HEK293T (cell line): ENCODE measurements around the gene SLC6A5.

Experiments used
- CTCF ChIA-PET: fragments of 350-600 bp; formaldehyde crosslinking; extraction: SDS; loops from one replicate; lab custom pipeline; 2021; ENCODE audit warnings: antibody characterized with exemption, inconsistent platforms; lab: Yijun Ruan, JAX
- POLR2A ChIA-PET: fragments of 350-600 bp; formaldehyde crosslinking; extraction: SDS; loops from one replicate; lab custom pipeline; 2020; ENCODE audit warnings: antibody characterized with exemption, inconsistent platforms; lab: Yijun Ruan, JAX
- DNase-seq: peaks from one replicate; pipeline ENCODE4 v3.0.0; 2012; ENCODE audit warnings: mixed read lengths; ENCODE audit errors: extremely low spot score
- ARNT ChIP-seq: fragments of 450-650 bp; IDR thresholded peaks from 2 replicates; pipeline ENCODE4 v1.6.1; 2017; ENCODE audit warnings: mild to moderate bottlenecking
- BHLHE40 ChIP-seq: fragments of 450-650 bp; IDR thresholded peaks from 2 replicates; pipeline ENCODE4 v1.6.1; 2016; ENCODE audit warnings: mild to moderate bottlenecking, moderate library complexity, borderline replicate concordance
- CTBP1 ChIP-seq: fragments of 450-650 bp; IDR thresholded peaks from 2 replicates; pipeline ENCODE4 v1.6.1; 2016; ENCODE audit warnings: borderline replicate concordance
- ELF4 ChIP-seq: fragments of 450-650 bp; IDR thresholded peaks from 2 replicates; pipeline ENCODE4 v1.6.1; 2017; ENCODE audit warnings: antibody characterized with exemption
- FOXA1 ChIP-seq: fragments of 450-650 bp; IDR thresholded peaks from 2 replicates; pipeline ENCODE4 v1.6.1; 2016; ENCODE audit warnings: mild to moderate bottlenecking
- FOXK2 ChIP-seq: fragments of 450-650 bp; IDR thresholded peaks from 2 replicates; pipeline ENCODE4 v1.6.1; 2016; ENCODE audit warnings: mild to moderate bottlenecking
- FOXM1 ChIP-seq: fragments of 450-650 bp; IDR thresholded peaks from 2 replicates; pipeline ENCODE4 v1.6.1; 2017; ENCODE audit warnings: mild to moderate bottlenecking, borderline replicate concordance
- HDGF ChIP-seq: fragments of 450-650 bp; IDR thresholded peaks from 2 replicates; pipeline ENCODE4 v1.6.1; 2017; ENCODE audit warnings: antibody characterized with exemption, borderline replicate concordance
- L3MBTL2 ChIP-seq: fragments of 450-650 bp; conservative IDR thresholded peaks from 2 replicates; pipeline ENCODE4 v1.6.1; 2016; ENCODE audit warnings: mild to moderate bottlenecking
- LEF1 ChIP-seq: fragments of 450-650 bp; IDR thresholded peaks from 2 replicates; pipeline ENCODE4 v1.6.1; 2017; ENCODE audit warnings: mild to moderate bottlenecking, borderline replicate concordance
- NFRKB ChIP-seq: fragments of 450-650 bp; IDR thresholded peaks from 2 replicates; pipeline ENCODE4 v1.6.1; 2016; ENCODE audit warnings: mild to moderate bottlenecking, moderate library complexity
- PKNOX1 ChIP-seq: fragments of 450-650 bp; IDR thresholded peaks from 2 replicates; pipeline ENCODE4 v1.6.1; 2016
- SP1 ChIP-seq: fragments of 450-650 bp; IDR thresholded peaks from 2 replicates; pipeline ENCODE4 v1.6.1; 2017
- SUZ12 ChIP-seq: fragments of 450-650 bp; IDR thresholded peaks from 2 replicates; pipeline ENCODE4 v1.6.1; 2016; ENCODE audit warnings: mild to moderate bottlenecking
- TARDBP ChIP-seq: fragments of 450-650 bp; IDR thresholded peaks from 2 replicates; pipeline ENCODE4 v1.6.1; 2016
- ZNF384 ChIP-seq: fragments of 450-650 bp; IDR thresholded peaks from 2 replicates; pipeline ENCODE4 v1.6.1; 2016

SLC6A5 gene

GRCh38 chr11:20658135-20658534, 58.7 kb downstream of the SLC6A5 start:
- TF ChIP-seq NFRKB (no peak), ELF4 (no peak), FOXA1 (no peak), BHLHE40 (no peak), ZNF384 (no peak), LEF1 (no peak), HDGF (no peak), TARDBP (no peak), FOXK2 (no peak), SP1 (no peak), L3MBTL2 (no peak), FOXM1 (no peak), PKNOX1 (no peak), ARNT (no peak)
- CTCF ChIA-PET: no interaction called here
- POLR2A ChIA-PET: no interaction called here
- DNase-seq: no peak

- ChIA-PET POLR2A (no interaction called here), CTCF (no interaction called here)
- no peak for DNase-seq
- TF ChIP-seq FOXA1: no peak
- no peak for TF ChIP-seq BHLHE40
- no peak for TF ChIP-seq FOXK2
- no peak for TF ChIP-seq HDGF
- TF ChIP-seq SP1: no peak
- no peak for TF ChIP-seq SUZ12
- TF ChIP-seq ELF4: no peak
- TF ChIP-seq PKNOX1: no peak
- no peak for TF ChIP-seq L3MBTL2
- TF ChIP-seq FOXM1: no peak
- no peak for TF ChIP-seq NFRKB
- TF ChIP-seq LEF1: no peak
Observed at GRCh38 chr11:20661445-20661844, 62.0 kb downstream of the SLC6A5 start.

GRCh38 chr11:20661850-20662249, 62.4 kb downstream of the SLC6A5 start:
- CTCF ChIA-PET: no interaction called here
- no peak for DNase-seq
- TF ChIP-seq ARNT: no peak
- no peak for TF ChIP-seq FOXA1
- no peak for TF ChIP-seq LEF1
- TF ChIP-seq NFRKB: no peak
- no peak for TF ChIP-seq SUZ12
- TF ChIP-seq L3MBTL2: no peak
- TF ChIP-seq BHLHE40: no peak
- no peak for TF ChIP-seq SP1
- no peak for TF ChIP-seq FOXM1
- TF ChIP-seq ELF4: no peak
- no peak for TF ChIP-seq ZNF384
- TF ChIP-seq CTBP1: no peak
- TF ChIP-seq HDGF: no peak
- no peak for TF ChIP-seq FOXK2
- TF ChIP-seq PKNOX1: no peak
- TF ChIP-seq TARDBP: no peak
- POLR2A ChIA-PET: no interaction called here

- CTCF ChIA-PET: no interaction called here
- DNase-seq: no peak
- POLR2A ChIA-PET: no interaction called here
- TF ChIP-seq SP1 (no peak), PKNOX1 (no peak), L3MBTL2 (no peak), HDGF (no peak), FOXM1 (no peak), BHLHE40 (no peak), ZNF384 (no peak), FOXA1 (no peak), ELF4 (no peak), NFRKB (no peak), TARDBP (no peak), LEF1 (no peak), FOXK2 (no peak)
Observed at GRCh38 chr11:20668131-20668809, 68.9 kb downstream of the SLC6A5 start.

GRCh38 chr11:20668844-20669819, 69.7 kb downstream of the SLC6A5 start, which contains the start of gene NELL1:
Gene NELL1 (plus strand): TSS chr11:20669586.
- ChIA-PET POLR2A (no interaction called here), CTCF (no interaction called here)
- TF ChIP-seq HDGF (no peak), L3MBTL2 (no peak), FOXK2 (no peak), ZNF384 (no peak), FOXM1 (no peak), CTBP1 (no peak), LEF1 (no peak), NFRKB (no peak), SUZ12 (no peak), PKNOX1 (no peak), TARDBP (no peak), SP1 (no peak), BHLHE40 (no peak), ARNT (no peak), ELF4 (no peak), FOXA1 (no peak)
- peak; percentile 38 for DNase-seq
